ENCODE data around the gene DPP6.

- TF ChIP-seq POLR2AphosphoS5 (IDR thresholded peaks at IDR 0.05) (no peak), CTCF (IDR thresholded peaks at IDR 0.05) (no peak), EP300 (IDR thresholded peaks at IDR 0.05) (no peak), POLR2A (IDR thresholded peaks at IDR 0.05) (no peak)
Observed at GRCh38 chr7:154911862-154912455, 859.8 kb downstream of the DPP6 start.
